Activated CD8-positive, alpha-beta memory T cell treated with anti-CD3 and anti-CD28 coated beads, Interleukin-2, amount 50 U/mL, for 48 hours (primary cell): ENCODE results near the gene NOXA1.
"Not testable (repeated sequence)": the region's sequence is repeated elsewhere in the genome, so short reads cannot be mapped to it uniquely, and the experiment has no call there.

ENCODE experiments used
- DNase-seq: peaks from one replicate; pipeline ENCODE4 v3.0.0-alpha.2; 2020

The NOXA1 gene

GRCh38 chr9:137466389-137467085 lies 43.3 kb downstream of the NOXA1 start:
- DNase-seq: not testable (repeated sequence)

GRCh38 chr9:137467161-137467581 lies 44.0 kb downstream of the NOXA1 start:
- no peak for DNase-seq

GRCh38 chr9:137467896-137468295 lies 44.7 kb downstream of the NOXA1 start:
- DNase-seq: no peak

- DNase-seq: no peak
Measured at GRCh38 chr9:137470785-137471184, 47.6 kb downstream of the NOXA1 start.

- no peak for DNase-seq
Measured at GRCh38 chr9:137474271-137474670, 51.1 kb downstream of the NOXA1 start.

- no peak for DNase-seq
Measured at GRCh38 chr9:137475666-137476065, 52.5 kb downstream of the NOXA1 start.

- no peak for DNase-seq
Measured at GRCh38 chr9:137476856-137477255, 53.7 kb downstream of the NOXA1 start.

- no peak for DNase-seq
Measured at GRCh38 chr9:137477778-137478612, 54.8 kb downstream of the NOXA1 start.

GRCh38 chr9:137478613-137478961 lies 55.4 kb downstream of the NOXA1 start:
- no peak for DNase-seq

GRCh38 chr9:137478962-137479861 lies 56.0 kb downstream of the NOXA1 start:
- DNase-seq: no peak

- DNase-seq: no peak
Measured at GRCh38 chr9:137479892-137480685, 56.9 kb downstream of the NOXA1 start.

- DNase-seq: no peak
Measured at GRCh38 chr9:137480686-137481683, 57.8 kb downstream of the NOXA1 start.

GRCh38 chr9:137482094-137482781 lies 59.0 kb downstream of the NOXA1 start:
- no peak for DNase-seq
